PC-9 (cell line): ENCODE measurements around the gene FAM114A1. TPM values are rescaled to one million over a fixed set of nuclear protein-coding genes. Genes with fewer than 3 reads are reported as not detected.

Experiments used
- BruUV-seq: library from RNA; stranded (reverse); fragments of 400-500 nt; replicated peaks from 2 replicates; lab custom pipeline; 2021; lab: Mats Ljungman, UMichigan
- CTCF ChIA-PET: fragments of 300-600 bp; sonication (Branson Sonifier 250); formaldehyde crosslinking; loops from one replicate; lab custom pipeline; 2022; ENCODE audit warnings: antibody characterized with exemption; lab: Charles Lee
- POLR2A ChIA-PET: fragments of 300-600 bp; sonication (Branson Sonifier 250); formaldehyde crosslinking; loops from one replicate; lab custom pipeline; 2022; ENCODE audit warnings: antibody characterized with exemption; ENCODE audit not compliant: unreplicated experiment; lab: Charles Lee
- DNase-seq, 2 experiments: peaks; one replicate each; pipeline versions ENCODE4 v3.0.0 to v3.0.0-alpha.2; 2015 to 2022; ENCODE audit warnings: mixed read lengths in 1 of 2
- H2AFZ ChIP-seq: fragments of 200-600 bp; sonication (generic); 2 replicates; pipeline ENCODE4 v1.8.1; 2017; ENCODE audit warnings: antibody characterized with exemption
- H3F3A ChIP-seq: fragments of 200-600 bp; sonication (generic); 2 replicates; pipeline ENCODE4 v1.8.1; 2017; ENCODE audit warnings: antibody characterized with exemption, mild to moderate bottlenecking, low read depth; ENCODE audit not compliant: insufficient read depth
- H3K27ac ChIP-seq: fragments of 200-600 bp; sonication (generic); 2 replicates; pipeline ENCODE4 v1.6.1; 2016; ENCODE audit warnings: mixed run types
- H3K27me3 ChIP-seq: fragments of 200-600 bp; sonication (generic); 2 replicates; pipeline ENCODE4 v1.6.1; 2016; ENCODE audit warnings: low read depth, mixed run types; ENCODE audit not compliant: insufficient read depth
- H3K36me3 ChIP-seq: fragments of 200-600 bp; sonication (generic); 2 replicates; pipeline ENCODE4 v1.6.1; 2016; ENCODE audit warnings: low read depth, mixed run types
- H3K4me1 ChIP-seq: fragments of 200-600 bp; sonication (generic); replicated peaks from 2 replicates; pipeline ENCODE4 v1.6.1; 2016; ENCODE audit warnings: mixed run types; ENCODE audit not compliant: insufficient read depth
- H3K4me2 ChIP-seq: fragments of 200-600 bp; sonication (generic); 2 replicates; pipeline ENCODE4 v1.6.1; 2017; ENCODE audit warnings: mixed run types
- H3K4me3 ChIP-seq: fragments of 200-600 bp; sonication (generic); 2 replicates; pipeline ENCODE4 v1.6.1; 2016; ENCODE audit warnings: mixed run types
- H3K79me2 ChIP-seq: fragments of 200-600 bp; sonication (generic); 2 replicates; pipeline ENCODE4 v1.6.1; 2017; ENCODE audit warnings: low read depth, mixed run types
- H3K9me2 ChIP-seq: fragments of 200-600 bp; sonication (generic); 2 replicates; pipeline ENCODE4 v1.8.1; 2017; ENCODE audit warnings: mild to moderate bottlenecking; ENCODE audit not compliant: insufficient read depth
- H3K9me3 ChIP-seq: fragments of 200-600 bp; sonication (generic); 2 replicates; pipeline ENCODE4 v1.8.1; 2016; ENCODE audit warnings: low read depth; ENCODE audit not compliant: insufficient read depth
- H4K20me1 ChIP-seq: fragments of 200-600 bp; sonication (generic); 2 replicates; pipeline ENCODE4 v1.8.1; 2017; ENCODE audit not compliant: insufficient read depth
- CTCF ChIP-seq: fragments of 200-600 bp; sonication (generic); conservative IDR thresholded peaks from 2 replicates; pipeline ENCODE4 v1.6.1; 2017; ENCODE audit warnings: mixed run types, antibody characterized with exemption, mild to moderate bottlenecking, moderate library complexity
- EZH2 ChIP-seq: fragments of 200-600 bp; sonication (generic); IDR thresholded peaks from 2 replicates; pipeline ENCODE4 v1.8.0; 2017; ENCODE audit warnings: antibody characterized with exemption, low read depth
- intact Hi-C: fragments of 100-400 bp; cut with micrococcal nuclease; formaldehyde crosslinking; loops from one replicate; pipeline ENCODE4 v1.10.0; 2022; ENCODE audit not compliant: unreplicated experiment
- total RNA-seq: library from RNA; stranded (reverse); gene quantifications from 2 replicates; pipeline ENCODE4 v1.2.3, GENCODE V29; 2021

Gene FAM114A1
- total RNA-seq, 1 experiment from 2014 or later, result 73.7 TPM

GRCh38 chr4:38949411-38950051 lies 81.9 kb downstream of the FAM114A1 start:
- no peaks in the 10 kb centered on the region for H3K9me3 ChIP-seq
- H4K20me1 ChIP-seq, result no peaks in the 10 kb centered on the region
- intact Hi-C loops, result loop anchor here (2.0 kb wide), 2 partner anchors 83 to 93 kb away; partner anchors contain the start of gene TMEM156
- no TSS peak for BruUV-seq
- no peaks in the 10 kb centered on the region for H3K36me3 ChIP-seq
- no peaks in the 10 kb centered on the region for H3K9me2 ChIP-seq
- peak overlapping the region; percentile 75 for H3K27ac ChIP-seq
- 0 out of 2 replicates have a peak overlapping the region, but pooled peaks have one; percentile 14 for H2AFZ ChIP-seq
- POLR2A ChIA-PET, result interaction anchor here (0.5 to 0.6 kb wide), 2 partner anchors 79 to 89 kb away, joined by 3 read pairs; no protein-coding TSS in a partner anchor
- no peaks in the 10 kb centered on the region for H3K79me2 ChIP-seq
- H3K4me3 ChIP-seq, result no peak overlapping the region
- peaks cover 22% of the 10 kb centered on the region; the same call in 1 of the 2 replicates for H3F3A ChIP-seq
- peak overlapping the region; percentile 56 for H3K4me2 ChIP-seq
- CTCF ChIA-PET, result interaction anchor here (0.6 to 0.9 kb wide), 4 partner anchors 60 to 1106 kb away, joined by 3 to 6 read pairs (median 3); no protein-coding TSS in a partner anchor
- H3K27me3 ChIP-seq, result no peaks in the 10 kb centered on the region
- TF ChIP-seq CTCF (no peak), EZH2 (no peak)
- peaks cover 23% of the 10 kb centered on the region for H3K4me1 ChIP-seq
- peak; percentile 11 to 74 for DNase-seq

GRCh38 chr4:38950159-38950558 lies 82.6 kb downstream of the FAM114A1 start:
- CTCF ChIA-PET, result no interaction called here
- no peak for DNase-seq

DNA sequence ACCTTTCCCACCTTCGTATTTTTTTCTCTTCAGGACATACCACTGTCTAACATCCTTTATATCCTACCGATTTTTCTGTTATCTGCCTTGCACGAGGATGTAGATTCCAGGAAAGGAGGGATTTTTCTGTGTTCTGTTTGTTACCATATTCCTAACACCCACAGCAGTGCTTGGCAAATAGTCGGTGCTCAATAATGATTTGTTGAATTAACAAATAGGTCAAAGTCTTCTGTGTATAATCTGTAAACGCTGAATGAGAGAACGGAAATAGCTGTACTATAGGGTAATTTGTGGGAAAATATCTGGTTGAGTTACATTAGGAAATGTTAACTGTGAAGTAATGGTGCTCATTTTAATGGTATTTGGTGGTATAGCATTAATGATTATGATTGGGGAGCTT lies 83.1 kb downstream of the FAM114A1 start:
- Histone ChIP-seq H3K27ac (no peak overlapping the region), H3K4me3 (no peak overlapping the region), H2AFZ (no peak overlapping the region), H3K4me2 (no peak overlapping the region), H4K20me1 (no peaks in the 10 kb centered on the region), H3K9me3 (no peaks in the 10 kb centered on the region), H3F3A (peaks cover 22% of the 10 kb centered on the region; the same call in 1 of the 2 replicates), H3K36me3 (no peaks in the 10 kb centered on the region), H3K9me2 (no peaks in the 10 kb centered on the region), H3K4me1 (peaks cover 23% of the 10 kb centered on the region), H3K27me3 (no peaks in the 10 kb centered on the region), H3K79me2 (no peaks in the 10 kb centered on the region)
- TF ChIP-seq EZH2, result no peak
- no peak for TF ChIP-seq CTCF
- ChIA-PET CTCF (interaction anchor here (0.7 kb wide), 1 partner anchor 41 kb away, joined by 5 read pairs; no protein-coding TSS in a partner anchor), POLR2A (no interaction called here)
- DNase-seq, result no peak
- intact Hi-C loops, result no loop called here
- BruUV-seq, result no TSS peak

More at GRCh38 chr4:38950159-38950558, 82.6 kb downstream of the FAM114A1 start:
- no peaks in the 10 kb centered on the region for H3K79me2 ChIP-seq
- no peak for TF ChIP-seq EZH2
- TF ChIP-seq CTCF, result no peak
- no TSS peak for BruUV-seq
- peaks cover 22% of the 10 kb centered on the region; the same call in 1 of the 2 replicates for H3F3A ChIP-seq
- POLR2A ChIA-PET, result interaction anchor here (0.5 to 0.6 kb wide), 2 partner anchors 79 to 88 kb away, joined by 3 read pairs; no protein-coding TSS in a partner anchor
- no peaks in the 10 kb centered on the region for H4K20me1 ChIP-seq
- H3K9me2 ChIP-seq, result no peaks in the 10 kb centered on the region
- intact Hi-C loops, result no loop called here
- no peak overlapping the region for H2AFZ ChIP-seq
- H3K4me1 ChIP-seq, result peaks cover 23% of the 10 kb centered on the region
- H3K36me3 ChIP-seq, result no peaks in the 10 kb centered on the region
- no peak overlapping the region for H3K4me3 ChIP-seq
- H3K4me2 ChIP-seq, result no peak overlapping the region
- no peaks in the 10 kb centered on the region for H3K27me3 ChIP-seq
- H3K9me3 ChIP-seq, result no peaks in the 10 kb centered on the region
- H3K27ac ChIP-seq, result peak overlapping the region; percentile 75
